NCI-H82 treated with DMSO at 0.1 percent for 48 hours (cell line): ENCODE measurements around the gene NMNAT2.

Experiments used
- DNase-seq: peaks from one replicate; lab custom pipeline; 2025; ENCODE audit not compliant: unreplicated experiment; lab: John Stamatoyannopoulos, UW

Gene NMNAT2

DNA sequence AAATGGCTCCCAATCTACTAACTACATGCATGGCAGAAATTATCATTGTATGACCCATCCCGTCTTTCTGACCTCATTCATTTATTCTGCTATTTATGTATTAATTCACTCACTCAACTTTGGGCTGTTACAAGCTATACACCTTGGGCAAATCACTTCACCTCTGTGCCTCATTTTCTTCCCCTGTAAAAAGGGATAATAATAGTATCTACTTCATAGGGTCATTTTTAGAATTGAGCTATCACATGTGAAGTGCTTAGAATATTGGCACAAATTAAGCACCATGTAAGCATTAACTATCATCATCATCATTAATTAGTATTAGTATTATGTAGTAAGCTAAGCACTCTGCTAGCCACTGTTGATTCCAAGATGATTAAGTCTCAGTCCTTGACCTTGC is 52.1 kb downstream of the NMNAT2 start:
- no peak for DNase-seq

DNA sequence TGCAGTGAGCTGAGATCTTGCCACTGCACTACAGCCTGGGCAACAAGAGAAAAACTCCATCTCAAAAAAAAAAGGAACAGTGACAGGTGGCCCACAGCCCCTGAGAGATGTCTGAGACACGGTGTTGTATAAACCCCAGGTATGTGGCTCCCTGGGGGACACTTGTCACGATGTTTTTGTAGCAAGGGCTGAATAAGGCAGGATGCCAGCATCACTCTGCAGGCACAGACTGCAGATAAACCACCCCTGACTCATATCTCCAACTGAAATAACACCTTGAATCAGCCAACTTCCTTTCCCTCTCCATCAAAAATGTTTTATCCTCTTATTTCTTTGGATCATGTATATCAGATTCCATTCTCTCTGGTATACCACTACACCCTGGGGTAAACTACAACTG is 52.5 kb downstream of the NMNAT2 start:
- DNase-seq = no peak

DNA sequence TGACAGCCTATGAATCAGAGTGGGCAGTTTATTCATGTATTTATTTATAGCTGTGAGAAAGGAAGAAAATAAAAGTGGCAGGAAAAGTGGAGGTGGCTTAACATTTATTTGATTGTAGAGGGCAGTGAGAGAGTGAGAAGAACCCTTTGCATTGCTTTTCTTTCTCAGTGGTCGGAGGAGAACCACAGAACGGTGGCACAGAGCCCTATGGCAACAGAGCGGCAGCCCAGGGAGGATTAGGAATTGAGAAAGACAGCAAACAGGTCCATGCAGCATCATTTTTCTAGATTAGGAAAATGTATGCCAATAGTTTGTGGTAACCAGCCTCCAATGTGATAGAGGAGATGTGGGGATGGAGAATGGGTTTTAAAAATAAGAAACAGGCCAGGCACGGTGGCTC is 53.1 kb downstream of the NMNAT2 start:
- no peak for DNase-seq

DNA sequence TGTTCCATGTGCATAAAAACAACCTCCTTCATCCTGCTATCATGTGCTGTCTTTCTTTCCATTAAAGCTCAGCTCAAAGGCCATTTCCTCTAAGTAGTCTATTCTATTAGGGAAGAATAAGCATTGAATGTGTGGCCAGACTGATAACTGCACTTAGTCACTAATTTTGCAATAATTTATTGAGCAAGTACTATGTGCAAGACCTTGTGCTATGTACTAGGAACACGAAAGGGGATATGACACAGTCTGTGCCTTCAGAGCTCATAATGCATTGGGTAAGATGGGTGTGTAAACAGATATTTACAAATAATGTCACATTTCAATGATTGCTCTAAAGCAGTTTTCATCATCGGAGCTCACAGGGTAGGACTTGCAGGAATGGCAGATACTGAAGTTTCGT is 54.2 kb downstream of the NMNAT2 start:
- no peak for DNase-seq

DNA sequence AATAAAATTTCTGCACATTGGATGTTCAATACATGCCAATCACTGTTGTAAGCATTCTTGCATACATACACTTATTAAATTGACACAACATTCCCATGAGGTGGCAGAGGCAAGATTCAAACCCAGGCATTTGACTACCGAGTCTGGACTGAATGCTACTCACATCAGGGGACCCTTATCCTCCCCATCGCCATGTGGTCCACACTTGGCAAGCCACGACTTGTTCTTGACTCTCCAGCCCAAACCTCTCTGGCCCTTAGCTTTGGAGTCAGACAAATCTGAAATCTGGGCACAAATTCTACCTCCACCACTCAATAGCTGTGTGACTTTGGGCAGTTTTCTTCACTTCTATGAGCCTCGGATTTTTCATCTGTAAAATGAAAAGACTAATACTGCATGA is 57.1 kb downstream of the NMNAT2 start:
- no peak for DNase-seq

DNA sequence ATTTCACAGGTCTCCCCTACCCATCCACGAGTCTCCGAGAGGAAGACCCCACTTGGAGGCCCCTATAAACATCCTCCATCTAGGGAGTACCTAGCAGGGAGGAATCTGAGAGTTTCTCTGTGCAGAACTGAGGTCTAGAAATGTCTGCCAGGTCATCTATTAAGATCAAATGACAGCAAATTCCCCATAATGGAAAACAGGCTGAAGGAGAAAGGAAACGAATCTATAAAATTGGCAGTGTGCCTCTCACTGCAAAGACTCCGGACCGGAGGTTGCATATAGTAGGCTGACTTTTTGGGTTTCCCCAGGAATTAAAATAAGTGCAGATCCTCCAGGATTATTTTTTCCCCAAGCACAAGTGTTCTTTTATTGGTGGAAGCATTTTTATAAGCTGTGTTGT is 57.7 kb downstream of the NMNAT2 start:
- DNase-seq = no peak

DNA sequence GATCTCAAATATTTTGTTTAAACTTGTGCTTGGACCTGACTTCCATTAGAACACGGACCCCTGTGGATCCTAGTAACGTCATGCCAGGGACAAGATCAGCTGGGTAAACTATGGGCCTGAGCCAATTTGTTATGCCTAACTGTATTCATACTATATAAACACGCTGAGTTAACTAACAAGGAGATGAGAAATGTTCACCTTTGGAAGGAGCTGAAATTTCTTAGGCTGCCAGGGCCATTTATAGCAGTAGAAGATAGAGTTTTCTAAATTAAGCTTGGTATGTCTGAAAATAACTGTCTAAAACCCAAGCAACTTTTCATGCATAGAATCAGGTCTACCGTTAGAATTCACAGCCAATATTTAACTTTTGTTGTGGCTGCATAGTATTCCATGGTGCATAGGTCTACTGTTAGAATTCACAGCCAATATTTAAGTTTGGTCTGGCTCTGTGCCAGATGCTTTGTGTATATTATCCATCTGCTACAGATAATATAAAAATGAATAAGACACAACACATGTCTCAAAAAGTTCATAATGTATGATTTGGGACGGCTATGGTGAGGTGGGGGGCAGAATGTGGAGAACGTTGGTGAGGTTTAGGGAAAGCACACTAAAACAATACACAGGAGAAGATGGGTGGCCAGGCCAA is 61.5 kb downstream of the NMNAT2 start:
- no peak for DNase-seq

DNA sequence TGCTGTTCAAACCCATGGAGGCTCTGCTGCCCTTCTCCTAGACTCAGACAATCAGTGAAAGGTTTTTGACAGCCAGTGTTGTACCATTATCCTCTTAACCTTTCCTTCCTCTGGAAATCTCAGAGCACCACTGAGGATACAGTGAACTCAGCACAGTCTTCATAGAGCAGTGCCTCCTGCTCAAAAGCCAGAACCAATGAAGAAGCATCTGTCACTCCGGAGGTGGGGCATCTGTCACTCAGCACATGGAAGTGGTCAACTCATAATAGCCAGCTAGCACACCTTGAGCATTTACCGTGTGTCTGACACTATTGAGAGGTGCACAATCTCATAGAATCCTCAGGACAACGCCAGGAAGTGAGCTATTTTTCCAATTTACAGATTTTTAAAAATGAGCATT is 62.4 kb downstream of the NMNAT2 start:
- DNase-seq = no peak

DNA sequence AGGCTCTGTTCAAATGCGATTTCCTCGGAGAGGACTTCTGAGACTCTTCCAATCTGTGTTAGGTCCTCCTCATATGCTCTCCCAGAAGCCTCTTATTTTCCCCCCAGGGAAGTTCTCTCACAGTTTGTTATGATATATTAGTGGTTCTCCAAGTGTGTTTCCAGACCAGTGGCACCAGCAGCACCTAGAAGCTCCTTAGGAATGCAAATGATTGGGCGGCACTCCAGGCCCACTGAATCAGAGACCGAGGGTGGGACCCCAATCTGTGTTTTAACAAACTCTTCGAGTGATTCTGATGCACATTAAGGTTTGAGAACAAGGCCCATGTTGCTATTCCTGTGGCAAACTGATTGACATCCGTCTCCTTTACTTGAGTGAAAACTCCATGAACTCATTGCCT is 63.0 kb downstream of the NMNAT2 start:
- DNase-seq = no peak

DNA sequence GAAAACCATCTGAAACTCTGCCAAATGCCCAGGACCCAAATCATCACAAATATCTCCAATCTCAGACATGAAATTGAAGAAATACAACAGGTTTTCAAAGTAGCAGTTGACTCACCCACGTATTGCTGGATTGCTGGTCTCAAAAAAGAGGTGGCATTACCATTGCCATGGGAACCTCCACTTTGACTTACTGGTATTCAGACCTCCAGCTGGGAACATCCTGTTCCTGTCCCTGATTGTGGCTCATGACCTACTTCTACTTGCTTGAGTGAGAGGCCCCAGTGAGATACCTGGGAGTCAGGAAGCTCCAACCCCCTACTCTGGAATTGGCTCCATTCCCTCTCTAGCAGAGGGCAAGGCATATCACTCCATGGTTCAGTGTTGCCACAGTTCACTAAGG is 64.6 kb downstream of the NMNAT2 start:
- no peak for DNase-seq

DNA sequence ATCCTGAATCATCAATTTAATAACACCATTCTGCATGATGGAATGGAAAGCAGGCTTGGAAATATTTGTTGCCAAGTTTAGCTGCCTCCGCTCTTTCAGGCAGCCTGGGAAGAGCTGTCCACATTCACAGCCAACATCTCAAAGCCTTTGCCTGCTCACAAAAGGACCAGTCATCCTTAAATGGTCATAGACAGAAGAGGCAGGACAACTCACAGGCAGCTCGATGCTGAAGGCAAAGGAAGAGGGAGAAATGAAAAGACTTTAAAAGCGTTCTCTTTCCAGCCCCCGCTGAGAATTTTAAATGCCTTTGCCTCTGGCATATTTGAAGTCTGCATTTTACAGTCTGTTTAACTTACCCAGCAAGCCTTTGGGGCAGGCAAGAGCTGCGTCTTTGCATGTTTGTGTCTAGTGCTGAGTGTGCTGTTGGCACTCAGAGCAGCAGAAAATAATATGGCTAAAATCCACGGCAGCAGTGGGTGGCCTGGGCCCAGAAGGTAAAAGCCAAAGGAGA is 68.9 kb downstream of the NMNAT2 start:
- DNase-seq = no peak

DNA sequence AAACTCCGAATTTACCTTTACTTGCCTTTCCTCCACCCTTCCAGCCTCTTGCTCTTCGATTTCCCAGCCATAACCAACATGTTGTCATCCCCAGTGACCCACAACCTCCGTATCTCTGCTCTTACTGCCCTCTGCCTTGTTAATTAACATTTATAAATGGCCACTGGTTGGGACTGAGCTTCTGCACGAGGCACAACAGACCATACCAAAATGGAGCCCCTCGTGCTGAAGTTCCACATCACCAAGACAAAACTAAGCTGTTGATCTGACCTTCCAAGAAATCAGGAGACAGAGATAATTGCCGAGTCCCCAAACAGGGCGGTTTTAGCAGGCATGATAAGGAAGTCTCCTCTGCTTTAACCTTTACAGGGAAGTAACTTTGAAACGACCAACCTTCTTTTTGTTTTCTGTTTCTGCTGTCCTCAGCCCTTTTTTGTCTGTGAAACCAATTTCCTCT is 71.9 kb downstream of the NMNAT2 start:
- DNase-seq = no peak

DNA sequence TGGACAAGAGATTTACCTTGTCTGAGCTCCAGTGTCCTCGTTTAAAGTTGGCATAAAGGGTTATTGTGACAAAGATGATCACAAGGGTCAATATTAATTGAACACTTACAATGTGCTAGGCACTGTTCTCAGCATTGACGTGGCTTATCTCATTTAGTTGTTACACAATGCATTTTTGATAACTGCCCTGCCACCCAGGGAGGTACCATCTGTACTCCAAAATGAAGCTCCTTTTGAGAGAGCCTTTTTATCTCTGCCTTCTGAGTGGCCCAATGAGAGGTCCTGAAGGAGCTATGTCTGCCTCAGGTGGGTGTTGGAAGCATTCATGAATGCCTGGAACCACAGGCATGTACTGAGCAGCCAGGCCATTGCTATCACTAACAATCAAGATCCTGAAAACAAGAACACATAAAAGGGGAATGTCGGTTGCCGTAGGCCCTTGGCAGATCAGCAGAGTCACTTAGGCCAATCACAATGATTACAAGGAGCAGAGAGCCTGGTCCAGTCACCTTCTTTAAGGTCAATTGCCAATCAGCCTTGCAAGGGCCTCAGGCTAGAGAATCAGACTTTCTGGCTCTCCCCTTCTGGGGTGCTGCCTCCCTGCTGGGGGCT is 78.5 kb downstream of the NMNAT2 start:
- no peak for DNase-seq

DNA sequence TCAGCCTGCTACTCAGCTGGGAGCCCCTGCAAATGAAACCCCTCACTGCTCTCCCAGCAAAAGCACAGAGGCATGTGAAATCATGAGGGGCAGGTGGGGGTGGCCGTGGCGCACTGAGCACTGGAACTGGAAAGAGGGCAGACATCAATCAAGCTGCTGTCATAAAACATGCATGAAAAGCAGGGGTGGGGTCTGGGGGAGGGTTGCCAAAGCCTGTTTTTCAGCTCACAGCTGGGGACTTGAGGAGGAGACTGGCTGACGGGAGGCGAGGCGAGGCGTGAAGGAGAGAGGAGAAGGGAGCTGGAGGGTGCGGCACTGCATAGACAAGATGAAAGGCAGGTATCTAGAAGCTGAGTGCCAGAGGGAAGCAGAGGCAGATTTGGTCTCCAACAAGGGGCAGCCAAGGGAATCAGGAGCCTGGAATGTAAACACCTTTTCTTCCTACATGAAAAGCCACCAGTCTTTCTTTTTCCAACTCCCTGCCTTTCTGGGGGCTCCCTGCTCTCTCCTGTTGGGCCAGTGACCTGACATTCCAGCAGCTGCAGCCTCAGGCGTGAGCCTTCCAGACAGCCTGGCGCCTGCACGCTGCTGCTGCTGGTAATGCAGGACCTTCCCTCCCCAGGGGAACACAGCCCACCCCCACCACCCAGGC is 87.0 kb downstream of the NMNAT2 start:
- DNase-seq = no peak

DNA sequence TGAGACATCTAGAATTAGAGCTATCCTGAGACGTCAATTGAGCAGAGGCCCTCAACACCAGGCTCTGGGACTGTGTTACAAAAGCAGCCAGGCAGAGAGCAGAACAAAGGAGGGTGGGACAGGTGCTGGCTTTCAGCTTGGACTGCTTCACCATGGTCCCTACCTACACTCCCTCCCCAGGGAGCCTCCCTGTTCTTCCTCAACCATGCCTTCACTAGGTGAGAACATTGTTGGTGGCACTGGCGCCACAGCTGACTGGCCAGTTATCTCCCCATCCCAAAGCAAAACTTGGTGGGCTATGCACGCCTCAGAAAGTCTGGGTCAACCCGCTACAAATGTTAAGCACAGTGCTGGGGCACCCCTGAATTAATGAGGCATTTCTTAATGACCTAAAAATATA is 87.8 kb downstream of the NMNAT2 start:
- no peak for DNase-seq

DNA sequence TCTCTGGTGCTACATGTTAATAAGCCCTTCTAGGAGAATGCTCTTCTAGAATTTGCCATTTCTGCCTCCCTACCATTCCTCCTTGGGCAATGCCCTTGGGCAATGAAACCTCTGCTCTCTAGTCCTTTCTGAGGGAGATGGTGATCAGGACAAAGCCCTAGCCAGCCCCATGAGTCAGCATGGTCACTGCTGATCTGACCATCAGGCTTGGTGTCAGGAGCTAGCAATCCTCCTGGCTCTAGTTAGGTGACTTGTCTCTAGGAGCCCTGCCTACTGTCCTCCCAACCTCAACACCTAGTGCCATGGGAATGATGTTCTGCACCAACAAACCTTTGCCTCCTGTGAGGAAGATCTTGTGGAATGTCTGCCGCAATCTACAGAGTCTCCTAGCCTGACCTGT is 89.8 kb downstream of the NMNAT2 start:
- no peak for DNase-seq

DNA sequence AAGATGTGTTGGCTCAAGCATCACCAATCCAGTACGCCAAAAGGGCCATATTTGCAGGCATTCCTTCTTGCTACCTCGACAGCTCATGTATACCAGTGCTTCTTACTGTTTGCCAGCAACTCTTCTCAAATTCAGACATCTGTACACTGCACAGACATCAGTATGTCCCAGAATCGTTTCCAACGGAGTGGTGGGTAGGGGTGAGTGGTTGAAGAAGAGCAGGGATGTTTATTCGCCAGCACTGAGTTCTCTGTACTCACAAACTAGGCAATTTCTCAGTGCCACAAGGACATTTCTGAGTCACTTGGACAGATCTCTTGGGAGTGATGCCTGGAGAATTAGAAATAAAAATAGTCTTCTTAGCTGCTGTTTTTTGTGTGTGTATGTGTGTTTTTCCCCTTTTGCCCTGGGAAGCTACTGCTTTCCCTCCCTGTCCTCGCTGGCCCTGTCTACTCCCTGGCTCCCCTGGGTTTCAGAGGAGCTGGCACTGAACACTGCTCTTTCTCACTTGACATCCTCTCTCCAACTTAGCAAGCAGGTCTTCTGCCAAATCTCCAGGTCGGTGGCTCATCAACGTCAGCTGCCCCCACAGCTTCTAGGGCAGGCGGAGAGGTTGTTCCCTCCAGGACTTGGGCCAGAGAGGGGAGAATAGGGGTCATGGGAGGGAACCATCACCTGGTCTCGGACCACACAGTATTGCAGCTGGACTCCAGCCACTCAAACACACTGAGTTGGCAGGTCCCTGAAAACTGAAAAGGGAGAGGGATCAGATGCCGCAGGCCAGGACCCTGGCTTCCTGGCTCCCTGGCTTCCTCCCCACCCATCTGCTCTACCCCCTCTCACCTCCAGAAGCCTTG is 90.5 kb downstream of the NMNAT2 start:
- DNase-seq = no peak

DNA sequence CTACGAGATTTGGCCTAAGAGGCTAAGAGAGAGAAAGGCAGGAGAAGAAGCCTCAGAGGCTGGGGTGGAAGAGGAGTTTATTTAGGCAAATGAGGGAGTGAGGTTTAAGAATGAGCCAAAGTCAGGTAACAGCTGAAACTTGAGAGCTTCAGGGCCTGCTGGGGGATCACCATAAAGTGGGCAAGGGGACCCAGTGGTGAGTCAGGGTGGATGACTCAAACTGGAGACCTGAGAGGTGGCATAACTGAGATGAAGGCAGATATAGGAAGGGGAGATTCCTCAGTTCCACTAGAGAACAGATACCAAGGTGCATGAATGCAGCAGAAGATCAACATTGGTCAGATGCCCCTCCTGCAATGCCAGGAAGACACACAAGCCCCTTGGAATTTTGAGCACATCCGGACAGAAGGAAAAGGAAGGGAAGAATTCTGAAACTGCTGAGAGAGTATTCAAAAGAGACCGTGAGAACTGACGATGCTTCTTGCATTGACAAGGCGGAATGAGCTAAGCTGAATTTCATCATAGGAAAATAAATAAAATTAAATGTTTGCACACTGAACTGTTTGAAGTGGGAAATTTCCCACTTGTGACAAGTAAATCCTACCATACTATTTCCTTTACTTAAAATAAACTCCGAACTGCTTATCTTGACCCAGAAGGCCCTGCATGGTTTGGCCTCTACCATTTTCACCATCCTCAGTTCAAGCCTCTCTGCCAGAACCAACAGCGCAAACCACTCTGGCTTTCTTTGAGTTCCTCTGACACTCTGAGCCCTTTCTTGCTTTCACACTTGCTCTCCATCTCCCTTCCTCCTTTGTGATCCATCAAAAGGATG is 94.1 kb downstream of the NMNAT2 start:
- no peak for DNase-seq

DNA sequence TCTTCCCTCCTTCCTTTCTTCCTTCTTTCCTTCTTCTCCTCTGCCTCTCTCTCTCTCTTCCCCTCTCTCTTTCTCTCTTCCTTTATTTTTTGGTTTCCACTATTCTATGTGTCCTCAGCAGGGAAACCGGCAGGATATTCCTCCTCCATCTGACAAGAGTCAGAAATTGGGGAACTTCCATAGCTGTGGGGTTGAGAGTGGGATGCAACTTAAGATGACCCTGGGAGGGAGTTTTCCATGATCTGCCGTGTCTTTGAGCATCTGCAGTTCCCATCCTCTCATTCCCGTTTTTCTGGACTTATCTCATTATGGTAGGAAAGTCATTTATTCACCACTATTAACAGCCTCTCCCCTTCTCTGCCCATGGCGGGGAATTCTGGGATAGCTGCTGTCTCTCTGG is 98.6 kb downstream of the NMNAT2 start:
- DNase-seq = no peak

DNA sequence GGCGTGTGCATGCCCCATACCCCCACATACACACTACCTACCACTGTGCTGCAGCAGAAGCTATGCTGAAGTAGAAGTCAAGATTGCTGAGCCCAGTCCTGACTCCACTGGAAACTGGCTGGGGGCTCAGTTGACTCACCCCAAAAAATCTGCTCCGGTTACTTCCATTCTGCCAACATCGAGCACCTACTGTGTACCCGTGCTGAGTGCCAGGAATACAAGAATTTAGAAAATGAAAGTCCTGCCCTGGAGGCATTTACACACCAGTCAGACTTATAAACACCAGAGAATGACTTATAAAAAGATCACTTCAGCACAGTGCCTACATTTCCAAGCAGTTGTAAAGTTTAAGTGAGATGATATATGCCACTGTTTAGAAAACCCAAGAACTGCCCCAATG is 99.1 kb downstream of the NMNAT2 start:
- DNase-seq = no peak

DNA sequence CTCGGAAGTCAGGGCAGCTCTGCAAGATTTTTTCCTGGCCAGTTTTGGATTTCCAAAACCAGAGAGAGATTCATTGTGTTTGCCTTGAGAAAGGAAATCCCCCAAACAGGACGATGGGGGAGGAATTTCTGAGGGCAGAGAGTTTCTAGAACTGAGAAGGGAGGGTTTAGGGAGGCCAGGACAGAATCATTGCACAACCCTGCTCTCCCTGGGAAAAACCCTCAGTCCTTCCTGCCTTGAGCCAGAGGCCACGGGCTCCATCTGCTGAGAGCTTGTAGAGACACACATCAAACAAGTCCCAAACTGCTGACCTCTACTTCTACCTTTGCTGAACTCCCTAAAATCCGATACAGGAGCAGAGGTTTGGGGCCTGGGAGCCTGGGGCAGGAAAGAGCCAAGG is 99.7 kb downstream of the NMNAT2 start:
- no peak for DNase-seq
